ENCODE data around the gene ATOSA. TPM values are rescaled to one million over a fixed set of nuclear protein-coding genes. Genes with fewer than 3 reads are reported as not detected.
A peak's percentile ranks its signal among the peaks of the same experiment; 100 is the strongest.

The ATOSA gene
- total RNA-seq, 1 donor from 2014 or later: 96.8 TPM

GRCh38 chr15:52658955-52659354 is 20.2 kb downstream of the ATOSA start:
- Mint-ChIP-seq H3K36me3 (ENCODE audit: low read depth) (peaks cover 72% of the 10 kb centered on the region), H3K4me3 (no peak overlapping the region), H3K27me3 (no peaks in the 10 kb centered on the region), H3K27ac (peak overlapping the region; percentile 67), H3K9me3 (no peaks in the 10 kb centered on the region), H3K4me1 (peaks cover 18% of the 10 kb centered on the region)
- CTCF ChIA-PET: interaction anchor here (0.9 to 1.3 kb wide), 2 partner anchors 72 to 77 kb away, joined by 3 to 4 read pairs; no protein-coding TSS in a partner anchor
- DNase-seq: no peak
- ATAC-seq (ENCODE audit: low read depth): peak; percentile 25
- no peak for TF ChIP-seq CTCF (IDR thresholded peaks at IDR 0.05)
- intact Hi-C loops (cut with micrococcal nuclease): no loop called here
- POLR2A ChIA-PET: interaction anchor here (1.4 kb wide), 1 partner anchor 14 kb away, joined by 3 read pairs; no protein-coding TSS in a partner anchor

GRCh38 chr15:52657338-52657737 is 21.9 kb downstream of the ATOSA start:
- ChIA-PET CTCF (no interaction called here), POLR2A (interaction anchor here (1.5 kb wide), 1 partner anchor 22 kb away, joined by 8 read pairs; the partner anchor contains the start of gene ATOSA)
- H3K36me3 Mint-ChIP-seq (ENCODE audit: low read depth): peaks cover 72% of the 10 kb centered on the region
- H3K9me3 Mint-ChIP-seq: no peaks in the 10 kb centered on the region
- intact Hi-C loops (cut with micrococcal nuclease): no loop called here
- no peaks in the 10 kb centered on the region for H3K27me3 Mint-ChIP-seq
- DNase-seq (no peak), ATAC-seq (ENCODE audit: low read depth) (no peak)
- peaks cover 22% of the 10 kb centered on the region for H3K4me1 Mint-ChIP-seq
- no peak overlapping the region for H3K4me3 Mint-ChIP-seq
- peak overlapping the region; percentile 41 for H3K27ac Mint-ChIP-seq
- TF ChIP-seq CTCF (IDR thresholded peaks at IDR 0.05): no peak

DNA sequence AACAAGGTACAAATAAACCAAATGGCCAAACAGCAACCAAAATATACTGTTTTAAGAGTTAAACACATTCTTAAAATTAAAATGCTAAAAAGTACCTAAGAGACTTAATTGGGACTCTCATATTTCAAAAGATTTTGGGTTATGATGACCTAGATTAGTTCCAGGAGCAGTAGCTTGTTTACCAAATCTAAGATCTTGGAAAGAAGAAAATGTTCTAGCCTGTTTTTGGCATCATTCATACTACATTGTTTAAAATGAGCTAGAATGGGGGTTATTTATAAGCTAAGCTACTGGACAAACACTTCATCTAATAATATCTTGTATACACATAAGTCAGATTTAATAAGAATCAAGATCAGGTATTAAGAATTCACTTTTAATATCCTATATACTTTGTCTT is 22.8 kb downstream of the ATOSA start:
- no peak for DNase-seq
- ATAC-seq (ENCODE audit: low read depth): no peak
- Mint-ChIP-seq H3K27ac (no peak overlapping the region), H3K27me3 (no peaks in the 10 kb centered on the region), H3K9me3 (no peaks in the 10 kb centered on the region), H3K4me1 (peaks cover 23% of the 10 kb centered on the region), H3K4me3 (no peak overlapping the region), H3K36me3 (ENCODE audit: low read depth) (peaks cover 66% of the 10 kb centered on the region)
- no peak for TF ChIP-seq CTCF (IDR thresholded peaks at IDR 0.05)
- ChIA-PET CTCF (no interaction called here), POLR2A (no interaction called here)
- intact Hi-C loops (cut with micrococcal nuclease): no loop called here

DNA sequence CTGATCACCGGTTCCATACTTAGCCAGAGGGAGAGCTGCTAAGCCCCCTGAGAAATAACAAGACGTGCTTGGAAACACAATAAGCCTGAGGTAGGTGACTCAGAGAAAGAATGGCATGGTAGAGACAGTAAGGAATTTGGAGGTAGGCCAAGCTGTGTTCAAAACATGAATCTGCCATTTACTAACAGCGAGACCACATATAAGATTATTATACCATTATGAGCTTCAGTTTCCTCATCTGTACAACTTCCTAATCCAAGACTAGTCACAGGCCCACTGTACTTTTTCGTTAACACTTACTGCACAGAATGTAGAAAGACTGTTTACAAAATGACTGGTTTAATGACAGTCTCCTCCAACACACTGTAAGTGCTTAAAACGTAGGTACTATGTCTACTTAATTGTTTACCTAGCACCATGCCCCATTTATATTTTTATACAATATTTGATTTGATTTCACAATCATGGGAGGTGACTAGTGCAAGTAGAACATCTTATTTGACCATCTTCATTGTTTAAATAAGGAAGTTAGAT is 25.7 kb downstream of the ATOSA start:
- Mint-ChIP-seq H3K27me3 (no peaks in the 10 kb centered on the region), H3K36me3 (ENCODE audit: low read depth) (peaks cover 51% of the 10 kb centered on the region), H3K4me3 (no peak overlapping the region), H3K4me1 (peaks cover 17% of the 10 kb centered on the region), H3K9me3 (no peaks in the 10 kb centered on the region), H3K27ac (peak overlapping the region; percentile 63)
- POLR2A ChIA-PET: no interaction called here
- ATAC-seq (ENCODE audit: low read depth): no peak
- CTCF ChIA-PET: interaction anchor here (1.4 kb wide), 1 partner anchor 81 kb away, joined by 6 read pairs; no protein-coding TSS in a partner anchor
- no peak for DNase-seq
- intact Hi-C loops (cut with micrococcal nuclease): loop anchor here (2.0 kb wide), 1 partner anchor 25 kb away; the partner anchor contains the start of gene ATOSA
- TF ChIP-seq CTCF (IDR thresholded peaks at IDR 0.05): no peak

GRCh38 chr15:52652984-52653383 is 26.2 kb downstream of the ATOSA start:
- H3K9me3 Mint-ChIP-seq: no peaks in the 10 kb centered on the region
- ATAC-seq (ENCODE audit: low read depth) (no peak), DNase-seq (no peak)
- TF ChIP-seq CTCF (IDR thresholded peaks at IDR 0.05): no peak
- ChIA-PET POLR2A (interaction anchor here (1.5 kb wide), 1 partner anchor 26 kb away, joined by 5 read pairs; the partner anchor contains the start of gene ATOSA), CTCF (interaction anchor here (1.4 kb wide), 1 partner anchor 82 kb away, joined by 6 read pairs; no protein-coding TSS in a partner anchor)
- intact Hi-C loops (cut with micrococcal nuclease): loop anchor here (1.0 to 2.0 kb wide), 2 partner anchors 26 to 77 kb away; partner anchors contain the start of gene ATOSA
- H3K4me3 Mint-ChIP-seq: no peak overlapping the region
- H3K27ac Mint-ChIP-seq: peak overlapping the region; percentile 63
- H3K27me3 Mint-ChIP-seq: no peaks in the 10 kb centered on the region
- peaks cover 47% of the 10 kb centered on the region for H3K36me3 Mint-ChIP-seq (ENCODE audit: low read depth)
- H3K4me1 Mint-ChIP-seq: peaks cover 16% of the 10 kb centered on the region
